GM12865 (cell line): ENCODE results near the gene CACNA2D2.

ENCODE experiments used
- DNase-seq: peaks from one replicate; pipeline ENCODE4 v3.0.0; 2010; ENCODE audit warnings: low read depth
- H3K4me3 ChIP-seq: 2 replicates; pipeline ENCODE4 v1.5.1; 2011; ENCODE audit warnings: mild to moderate bottlenecking, low read depth, low read length, control low read depth
- TF ChIP-seq, protein P1 (sequence below): IDR thresholded peaks from 2 replicates; pipeline ENCODE4 v1.5.1; 2011; ENCODE audit warnings: low read length, control low read depth, low read depth, inconsistent platforms; ENCODE audit not compliant: insufficient read depth; ENCODE audit errors: missing control alignments

The CACNA2D2 gene

GRCh38 chr3:50534681-50535330, 31.4 kb upstream of the CACNA2D2 start:
- DNase-seq = no peak
- TF ChIP-seq, protein P1, sequence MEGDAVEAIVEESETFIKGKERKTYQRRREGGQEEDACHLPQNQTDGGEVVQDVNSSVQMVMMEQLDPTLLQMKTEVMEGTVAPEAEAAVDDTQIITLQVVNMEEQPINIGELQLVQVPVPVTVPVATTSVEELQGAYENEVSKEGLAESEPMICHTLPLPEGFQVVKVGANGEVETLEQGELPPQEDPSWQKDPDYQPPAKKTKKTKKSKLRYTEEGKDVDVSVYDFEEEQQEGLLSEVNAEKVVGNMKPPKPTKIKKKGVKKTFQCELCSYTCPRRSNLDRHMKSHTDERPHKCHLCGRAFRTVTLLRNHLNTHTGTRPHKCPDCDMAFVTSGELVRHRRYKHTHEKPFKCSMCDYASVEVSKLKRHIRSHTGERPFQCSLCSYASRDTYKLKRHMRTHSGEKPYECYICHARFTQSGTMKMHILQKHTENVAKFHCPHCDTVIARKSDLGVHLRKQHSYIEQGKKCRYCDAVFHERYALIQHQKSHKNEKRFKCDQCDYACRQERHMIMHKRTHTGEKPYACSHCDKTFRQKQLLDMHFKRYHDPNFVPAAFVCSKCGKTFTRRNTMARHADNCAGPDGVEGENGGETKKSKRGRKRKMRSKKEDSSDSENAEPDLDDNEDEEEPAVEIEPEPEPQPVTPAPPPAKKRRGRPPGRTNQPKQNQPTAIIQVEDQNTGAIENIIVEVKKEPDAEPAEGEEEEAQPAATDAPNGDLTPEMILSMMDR = no peak

DNA sequence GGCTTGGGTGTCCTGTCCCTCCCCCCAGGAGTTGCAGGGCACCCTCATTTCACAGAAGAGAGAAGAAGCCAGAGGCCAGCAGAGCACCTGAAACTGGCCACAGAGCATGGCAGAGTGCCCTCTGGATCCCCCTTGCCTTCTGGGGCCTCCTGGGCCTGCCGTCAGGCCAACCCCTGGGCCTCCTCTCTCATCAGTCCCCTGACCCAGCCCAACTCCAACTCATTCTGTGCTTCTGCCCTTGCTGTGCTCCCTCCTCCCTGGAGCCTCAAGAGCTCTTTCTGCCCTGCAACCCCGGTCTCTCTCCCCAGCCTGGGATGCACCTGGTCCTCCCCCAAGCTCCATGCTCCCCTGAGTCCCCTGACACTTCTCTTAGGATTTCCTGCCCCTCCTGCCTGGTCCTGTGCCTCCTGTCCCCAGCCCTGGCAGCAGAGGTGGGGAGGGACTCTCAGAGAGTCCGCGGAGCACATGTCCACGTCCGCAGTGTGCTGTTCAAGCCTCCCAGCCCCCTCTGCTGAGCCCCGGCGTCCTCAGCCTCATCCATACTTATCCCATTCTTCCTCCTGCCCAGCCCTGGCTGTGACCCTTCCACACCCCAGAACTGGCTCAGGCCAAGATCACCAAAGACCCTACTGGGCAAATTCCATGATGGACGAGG, 30.5 kb upstream of the CACNA2D2 start:
- no peak for DNase-seq
- no peak overlapping the region for H3K4me3 ChIP-seq
- TF ChIP-seq, protein P1 = no peak

More at GRCh38 chr3:50534681-50535330, 31.4 kb upstream of the CACNA2D2 start:
- H3K4me3 ChIP-seq = no peak overlapping the region

- DNase-seq = no peak
- no peak overlapping the region for H3K4me3 ChIP-seq
- TF ChIP-seq, protein P1 = no peak
These were observed 29.9 kb upstream of the CACNA2D2 start for GRCh38 chr3:50533316-50533715.

- DNase-seq = no peak
- no peak overlapping the region for H3K4me3 ChIP-seq
- TF ChIP-seq, protein P1 = no peak
These were observed 28.8 kb upstream of the CACNA2D2 start for GRCh38 chr3:50532062-50532705.

GRCh38 chr3:50531201-50531600, 27.8 kb upstream of the CACNA2D2 start:
- no peak overlapping the region for H3K4me3 ChIP-seq
- no peak for DNase-seq
- TF ChIP-seq, protein P1 = no peak

DNA sequence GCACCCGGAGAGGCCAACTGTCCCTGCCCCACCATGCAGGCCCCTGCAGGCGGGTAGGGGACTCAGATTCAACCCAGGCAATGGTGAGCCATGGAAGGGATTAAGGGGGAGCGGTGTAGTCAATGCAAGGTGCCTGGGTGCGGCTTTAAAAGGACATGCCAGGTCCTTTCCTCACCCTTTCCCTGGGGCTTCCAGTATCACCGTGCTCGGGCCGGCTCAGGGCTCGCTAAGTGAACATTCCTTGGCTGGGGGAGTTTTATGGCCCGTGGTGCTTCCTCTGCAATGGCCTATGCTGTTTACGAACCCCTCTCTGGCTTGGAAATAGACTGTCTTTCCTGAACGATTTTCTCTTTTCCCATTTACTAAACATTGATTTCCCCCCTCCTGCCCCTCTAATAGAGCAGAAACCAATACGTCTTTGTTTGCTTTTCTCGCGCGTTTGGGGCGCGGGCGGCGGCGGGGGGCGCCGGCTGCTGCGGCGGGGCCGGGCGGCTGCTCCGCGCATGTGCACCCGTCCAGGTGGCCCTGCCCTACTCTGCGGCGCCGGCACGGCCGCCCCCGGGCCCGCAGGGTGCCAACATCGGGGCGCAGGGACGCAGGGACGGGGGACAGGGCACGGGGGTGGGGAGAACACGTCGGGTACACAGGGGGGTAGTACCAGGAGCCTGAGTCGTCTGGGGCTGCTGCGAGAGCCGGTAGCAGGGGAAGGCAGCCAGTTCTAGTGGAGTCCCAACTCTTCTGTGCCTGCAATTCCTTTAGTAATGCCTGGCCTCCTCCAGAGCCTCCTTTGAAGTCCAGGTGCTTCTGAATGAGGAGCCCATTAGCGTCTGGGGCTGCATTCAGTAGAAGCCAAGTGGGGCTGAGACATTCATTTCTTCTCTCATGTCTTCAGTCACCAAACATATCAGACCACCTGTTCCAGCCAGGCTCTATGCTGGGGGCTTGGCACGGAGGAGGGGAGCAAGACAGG, 26.9 kb upstream of the CACNA2D2 start:
- TF ChIP-seq, protein P1 = no peak
- DNase-seq = no peak
- H3K4me3 ChIP-seq = no peak overlapping the region
